Fibroblast of lung (primary cell): ENCODE data around the gene STK11. TPM values are rescaled to one million over a fixed set of nuclear protein-coding genes. Genes with fewer than 3 reads are reported as not detected.

Experiments used
- DNase-seq, 2 donors: peaks; one replicate each; pipeline versions ENCODE4 v3.0.0 to v3.0.0-alpha.2; 2010; ENCODE audit warnings: low read depth in 2 of 2
- H2AFZ ChIP-seq: 2 replicates; pipeline ENCODE4 v1.5.1; 2012; ENCODE audit warnings: low read length, control low read depth, inconsistent platforms
- H3K27ac ChIP-seq: 2 replicates; pipeline ENCODE4 v1.5.1; 2011; ENCODE audit warnings: low read length, control low read depth; ENCODE audit not compliant: insufficient read depth
- H3K27me3 ChIP-seq: 2 replicates; pipeline ENCODE4 v1.5.1; 2011; ENCODE audit warnings: mild to moderate bottlenecking, low read length; ENCODE audit not compliant: control insufficient read depth, insufficient read depth
- H3K36me3 ChIP-seq: 2 replicates; pipeline ENCODE4 v1.5.1; 2011; ENCODE audit warnings: low read length; ENCODE audit not compliant: control insufficient read depth, insufficient read depth
- H3K4me1 ChIP-seq: 2 replicates; pipeline ENCODE4 v1.5.1; 2011; ENCODE audit warnings: low read length; ENCODE audit not compliant: control insufficient read depth, insufficient read depth; ENCODE audit errors: extremely low read depth
- H3K4me2 ChIP-seq: 2 replicates; pipeline ENCODE4 v1.5.1; 2011; ENCODE audit warnings: low read length, control low read depth; ENCODE audit not compliant: insufficient read depth; ENCODE audit errors: extremely low read depth
- H3K4me3 ChIP-seq, 4 experiments: fragments of 200-600 bp in 1 of 4; sonication (generic) in 1 of 4; replicated peaks in 1 of 4; 2 replicates each; pipeline ENCODE4 v1.5.1; 2011 to 2016; ENCODE audit warnings: low read length in 4 of 4, low read depth in 3 of 4, mild to moderate bottlenecking in 3 of 4, control low read depth in 2 of 4, inconsistent platforms in 1 of 4, mixed read lengths in 1 of 4; ENCODE audit not compliant: insufficient read depth in 1 of 4; ENCODE audit errors: control extremely low read depth in 1 of 4
- H3K79me2 ChIP-seq: 2 replicates; pipeline ENCODE4 v1.5.1; 2012; ENCODE audit warnings: mild to moderate bottlenecking, low read length, inconsistent platforms; ENCODE audit not compliant: control insufficient read depth, insufficient read depth
- H3K9ac ChIP-seq: 2 replicates; pipeline ENCODE4 v1.5.1; 2011; ENCODE audit warnings: mild to moderate bottlenecking, low read length, control low read depth; ENCODE audit not compliant: insufficient read depth
- H3K9me3 ChIP-seq: 2 replicates; pipeline ENCODE4 v1.5.1; 2012; ENCODE audit warnings: low read depth, low read length; ENCODE audit not compliant: control insufficient read depth, insufficient read depth
- H4K20me1 ChIP-seq: 2 replicates; pipeline ENCODE4 v1.5.1; 2011; ENCODE audit warnings: low read length; ENCODE audit not compliant: control insufficient read depth, insufficient read depth; ENCODE audit errors: extremely low read depth
- EZH2 ChIP-seq: IDR thresholded peaks from 2 replicates; pipeline ENCODE4 v1.5.1; 2012; ENCODE audit warnings: low read length, control low read depth, mild to moderate bottlenecking; ENCODE audit errors: missing control alignments
- polyA plus RNA-seq, 2 donors: library from polyadenylated mRNA; depleted of rRNA in 1 of 2; stranded (reverse) in 1 of 2; unstranded in 1 of 2; fragments of >200 nt; gene quantifications; 2 replicates each; pipeline ENCODE4 v1.2.1, GENCODE V29; 2011 to 2012; ENCODE audit warnings: missing spikeins in 1 of 2
- total RNA-seq: library from RNA; depleted of rRNA; stranded (reverse); fragments of >200 nt; gene quantifications from 2 replicates; pipeline ENCODE4 v1.2.1, GENCODE V29; 2014
- TF ChIP-seq, protein P1 (sequence below), 2 donors: IDR thresholded peaks in 1 of 2; conservative IDR thresholded peaks in 1 of 2; 1 replicate in 1 of 2; 2 replicates in 1 of 2; pipeline ENCODE4 v1.5.1; 2011 to 2012; ENCODE audit warnings: low read length in 2 of 2, control low read depth in 1 of 2, inconsistent platforms in 1 of 2, low read depth in 1 of 2, mild to moderate bottlenecking in 1 of 2

STK11 gene
- total and polyA plus RNA-seq, 2 donors (not counting 1 experiment from before 2014, with no cell fraction given) = 23.7 to 96.6 TPM

DNA sequence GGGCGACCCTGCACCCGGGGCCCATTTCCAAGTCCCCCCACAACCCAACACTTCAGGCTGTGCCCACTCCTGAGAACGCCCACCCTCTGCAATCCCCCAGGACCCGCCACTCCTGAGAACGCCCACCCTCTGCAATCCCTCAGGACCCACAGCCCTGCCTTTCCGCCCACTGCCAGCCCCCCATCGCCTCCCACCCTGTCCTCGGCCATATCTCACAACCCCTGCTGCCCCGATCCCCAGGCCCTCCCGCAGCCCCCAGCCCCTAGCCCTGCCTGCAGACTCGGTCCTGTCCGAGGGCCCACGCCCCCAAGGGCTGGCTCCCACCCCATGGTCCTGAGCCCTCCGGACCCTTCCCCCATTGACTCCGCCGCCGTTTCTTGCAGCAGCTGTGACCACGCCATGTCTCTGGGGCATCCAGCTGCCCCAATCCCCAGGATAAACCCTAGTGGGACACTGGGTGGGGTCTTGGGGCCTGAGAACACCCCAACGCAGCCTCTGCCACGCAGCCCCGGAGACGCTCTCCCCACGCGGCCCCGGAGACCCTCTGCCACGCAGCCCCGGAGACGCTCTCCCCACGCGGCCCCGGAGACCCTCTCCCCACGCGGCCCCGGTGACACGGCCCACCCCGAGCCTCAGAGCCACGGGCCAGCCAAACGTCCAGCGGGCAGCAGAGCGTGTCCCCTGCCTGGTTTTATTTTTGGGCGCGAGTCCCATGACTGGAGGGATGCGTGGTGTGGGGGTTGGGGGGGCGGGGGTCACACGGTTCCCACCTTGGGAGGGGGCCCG, 48.6 kb upstream of the STK11 start:
- Histone ChIP-seq H3K27me3 (no peaks in the 10 kb centered on the region), H3K9me3 (no peaks in the 10 kb centered on the region), H3K79me2 (peaks cover 65% of the 10 kb centered on the region), H3K36me3 (peaks cover 19% of the 10 kb centered on the region), H3K4me1 (peaks cover 24% of the 10 kb centered on the region), H3K9ac (no peak overlapping the region), H3K4me3 (no peak overlapping the region), H3K27ac (no peak overlapping the region), H3K4me2 (no peak overlapping the region), H4K20me1 (no peaks in the 10 kb centered on the region), H2AFZ (no peak overlapping the region)
- TF ChIP-seq, protein P1, sequence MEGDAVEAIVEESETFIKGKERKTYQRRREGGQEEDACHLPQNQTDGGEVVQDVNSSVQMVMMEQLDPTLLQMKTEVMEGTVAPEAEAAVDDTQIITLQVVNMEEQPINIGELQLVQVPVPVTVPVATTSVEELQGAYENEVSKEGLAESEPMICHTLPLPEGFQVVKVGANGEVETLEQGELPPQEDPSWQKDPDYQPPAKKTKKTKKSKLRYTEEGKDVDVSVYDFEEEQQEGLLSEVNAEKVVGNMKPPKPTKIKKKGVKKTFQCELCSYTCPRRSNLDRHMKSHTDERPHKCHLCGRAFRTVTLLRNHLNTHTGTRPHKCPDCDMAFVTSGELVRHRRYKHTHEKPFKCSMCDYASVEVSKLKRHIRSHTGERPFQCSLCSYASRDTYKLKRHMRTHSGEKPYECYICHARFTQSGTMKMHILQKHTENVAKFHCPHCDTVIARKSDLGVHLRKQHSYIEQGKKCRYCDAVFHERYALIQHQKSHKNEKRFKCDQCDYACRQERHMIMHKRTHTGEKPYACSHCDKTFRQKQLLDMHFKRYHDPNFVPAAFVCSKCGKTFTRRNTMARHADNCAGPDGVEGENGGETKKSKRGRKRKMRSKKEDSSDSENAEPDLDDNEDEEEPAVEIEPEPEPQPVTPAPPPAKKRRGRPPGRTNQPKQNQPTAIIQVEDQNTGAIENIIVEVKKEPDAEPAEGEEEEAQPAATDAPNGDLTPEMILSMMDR (conservative IDR thresholded peaks at IDR 0.05 in 1 of 2, IDR thresholded peaks at IDR 0.05 in 1 of 2; ENCODE audit: low read depth in 1 of 2, low read length in 2 of 2) = no peak
- TF ChIP-seq EZH2 = no peak
- DNase-seq = no peak

DNA sequence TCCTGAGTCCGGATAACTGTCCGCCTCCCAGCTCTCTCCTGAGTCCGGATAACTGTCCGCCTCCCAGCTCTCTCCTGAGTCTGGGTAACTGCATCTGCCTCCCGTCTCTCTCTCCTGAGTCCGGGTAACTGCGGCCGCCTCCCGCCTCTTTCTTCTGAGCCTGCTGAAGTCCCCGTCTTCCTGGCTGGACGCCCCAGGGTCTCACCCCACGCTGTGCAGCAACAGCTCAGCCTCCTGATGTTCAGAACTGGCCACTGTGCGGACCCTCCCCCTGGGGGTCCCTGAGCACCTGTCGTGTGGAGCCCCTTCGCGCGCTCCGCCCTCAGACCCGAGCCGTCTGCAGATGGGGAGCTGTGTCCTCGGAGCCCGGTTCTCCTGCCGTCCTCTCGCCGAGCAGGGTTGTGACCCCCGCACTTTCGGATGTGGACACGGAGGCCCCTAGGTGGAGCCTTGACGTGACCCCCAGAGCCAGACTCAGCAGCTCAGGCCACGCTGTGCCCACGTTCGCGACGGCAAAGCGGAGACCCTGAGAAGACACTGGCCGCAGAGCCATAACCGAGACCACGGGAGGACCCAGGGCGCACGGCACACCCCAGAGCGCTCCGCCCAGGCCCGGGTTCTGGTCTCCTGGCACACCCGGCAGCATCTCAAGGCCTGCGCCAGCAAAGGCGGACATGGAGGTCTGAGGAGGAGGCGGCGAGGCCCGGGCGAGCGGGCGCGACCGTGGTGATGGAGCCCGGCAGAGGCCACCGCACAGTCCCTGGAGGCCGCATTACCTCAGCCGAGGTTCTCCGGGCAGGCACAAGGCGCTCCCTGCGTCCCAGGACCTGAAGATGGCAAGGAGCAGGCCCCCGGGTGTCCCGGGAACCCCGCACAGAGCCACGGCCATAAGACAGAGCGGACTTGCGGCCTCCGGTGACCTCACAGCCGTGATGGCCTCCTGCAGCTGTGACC, 47.4 kb upstream of the STK11 start:
- Histone ChIP-seq H3K4me2 (no peak overlapping the region), H3K27me3 (no peaks in the 10 kb centered on the region), H4K20me1 (no peaks in the 10 kb centered on the region), H3K4me1 (peaks cover 21% of the 10 kb centered on the region), H3K4me3 (no peak overlapping the region), H3K9ac (no peak overlapping the region), H3K36me3 (peaks cover 12% of the 10 kb centered on the region), H3K9me3 (no peaks in the 10 kb centered on the region), H2AFZ (no peak overlapping the region), H3K27ac (no peak overlapping the region), H3K79me2 (peaks cover 70% of the 10 kb centered on the region)
- no peak for DNase-seq
- TF ChIP-seq, protein P1 (conservative IDR thresholded peaks at IDR 0.05 in 1 of 2, IDR thresholded peaks at IDR 0.05 in 1 of 2; ENCODE audit: low read depth in 1 of 2, low read length in 2 of 2) = no peak
- no peak for TF ChIP-seq EZH2

DNA sequence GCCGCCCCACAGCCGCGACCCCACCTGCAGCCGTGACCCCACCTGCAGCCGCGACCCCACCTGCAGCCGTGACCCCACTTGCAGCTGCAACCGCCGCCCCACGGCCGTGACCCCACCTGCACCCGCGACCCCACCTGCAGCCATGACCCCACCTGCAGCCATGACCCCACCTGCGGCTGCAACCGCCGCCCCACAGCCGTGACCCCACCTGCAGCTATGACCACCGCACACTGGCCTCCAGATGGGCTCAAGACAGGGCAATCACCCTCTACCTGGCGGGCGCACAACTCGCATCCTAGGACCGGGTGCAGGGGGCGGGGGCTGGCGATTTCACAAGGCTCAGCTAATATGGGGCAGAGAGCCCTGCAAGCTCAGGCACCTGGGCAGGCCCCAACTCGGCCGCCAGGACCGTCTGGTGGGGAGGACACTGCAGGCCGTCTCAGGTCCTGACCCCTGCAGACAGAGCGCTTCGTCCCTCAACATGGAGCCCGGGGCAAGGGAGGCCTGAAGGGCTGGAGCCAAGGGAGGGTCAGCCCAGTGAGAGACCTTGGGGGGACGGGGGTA, 46.6 kb upstream of the STK11 start:
- no peaks in the 10 kb centered on the region for H4K20me1 ChIP-seq
- no peak for DNase-seq

More for the DNA sequence above, 46.6 kb upstream of the STK11 start:
- H3K4me1 ChIP-seq = peaks cover 20% of the 10 kb centered on the region
- no peak overlapping the region for H3K4me3 ChIP-seq
- peaks cover 73% of the 10 kb centered on the region for H3K79me2 ChIP-seq
- no peak overlapping the region for H3K9ac ChIP-seq
- peaks cover 7% of the 10 kb centered on the region for H3K36me3 ChIP-seq
- no peaks in the 10 kb centered on the region for H3K27me3 ChIP-seq
- no peaks in the 10 kb centered on the region for H3K9me3 ChIP-seq
- TF ChIP-seq, protein P1 (conservative IDR thresholded peaks at IDR 0.05 in 1 of 2, IDR thresholded peaks at IDR 0.05 in 1 of 2; ENCODE audit: low read depth in 1 of 2, low read length in 2 of 2) = no peak
- TF ChIP-seq EZH2 = no peak
- no peak overlapping the region for H3K4me2 ChIP-seq
- no peak overlapping the region for H3K27ac ChIP-seq
- H2AFZ ChIP-seq = no peak overlapping the region
